HL-60 (cell line): ENCODE data around the gene CCL24.

Experiments
- POLR2AphosphoS5 ChIP-seq: IDR thresholded peaks from 2 replicates; pipeline ENCODE4 v1.6.1; 2012; ENCODE audit warnings: low read depth
- TF ChIP-seq, protein P1 (sequence below): IDR thresholded peaks from one replicate; pipeline ENCODE4 v1.5.1; 2011; ENCODE audit warnings: low read length, control low read depth, inconsistent platforms; ENCODE audit not compliant: insufficient read depth
- TF ChIP-seq, protein P2 (sequence below): IDR thresholded peaks from 2 replicates; pipeline ENCODE4 v1.6.1; 2012; ENCODE audit warnings: low read depth; ENCODE audit not compliant: insufficient replicate concordance

DNA sequence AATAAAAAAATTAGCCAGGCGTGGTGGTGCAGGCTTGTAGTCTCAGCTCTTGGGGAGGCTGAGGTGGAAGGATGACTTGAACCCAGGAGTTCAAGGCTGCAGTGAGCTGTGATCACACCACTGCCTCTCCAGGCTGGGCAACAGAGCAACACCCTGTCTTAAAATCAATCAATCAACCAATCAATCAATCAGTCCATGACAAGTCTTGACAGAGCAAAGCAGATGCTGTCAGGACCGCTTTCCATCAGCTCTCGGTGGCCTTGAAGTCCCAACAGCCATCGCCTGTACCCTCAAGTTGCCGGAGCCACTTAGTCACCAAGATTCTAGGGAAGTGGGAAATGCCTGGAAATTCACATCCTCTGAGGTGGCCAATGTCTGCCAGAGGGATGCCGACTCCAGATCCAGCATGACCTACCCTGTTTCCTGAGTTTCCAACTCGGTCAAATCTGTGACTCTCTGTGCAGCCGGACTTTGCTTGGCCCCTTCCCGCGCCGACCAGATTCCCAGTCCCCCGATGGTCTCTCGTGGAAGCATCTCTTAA, 871 bp upstream of the CCL24 start:
- TF ChIP-seq, protein P1, sequence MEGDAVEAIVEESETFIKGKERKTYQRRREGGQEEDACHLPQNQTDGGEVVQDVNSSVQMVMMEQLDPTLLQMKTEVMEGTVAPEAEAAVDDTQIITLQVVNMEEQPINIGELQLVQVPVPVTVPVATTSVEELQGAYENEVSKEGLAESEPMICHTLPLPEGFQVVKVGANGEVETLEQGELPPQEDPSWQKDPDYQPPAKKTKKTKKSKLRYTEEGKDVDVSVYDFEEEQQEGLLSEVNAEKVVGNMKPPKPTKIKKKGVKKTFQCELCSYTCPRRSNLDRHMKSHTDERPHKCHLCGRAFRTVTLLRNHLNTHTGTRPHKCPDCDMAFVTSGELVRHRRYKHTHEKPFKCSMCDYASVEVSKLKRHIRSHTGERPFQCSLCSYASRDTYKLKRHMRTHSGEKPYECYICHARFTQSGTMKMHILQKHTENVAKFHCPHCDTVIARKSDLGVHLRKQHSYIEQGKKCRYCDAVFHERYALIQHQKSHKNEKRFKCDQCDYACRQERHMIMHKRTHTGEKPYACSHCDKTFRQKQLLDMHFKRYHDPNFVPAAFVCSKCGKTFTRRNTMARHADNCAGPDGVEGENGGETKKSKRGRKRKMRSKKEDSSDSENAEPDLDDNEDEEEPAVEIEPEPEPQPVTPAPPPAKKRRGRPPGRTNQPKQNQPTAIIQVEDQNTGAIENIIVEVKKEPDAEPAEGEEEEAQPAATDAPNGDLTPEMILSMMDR, result no peak
- no peak for TF ChIP-seq POLR2AphosphoS5
- TF ChIP-seq, protein P2, sequence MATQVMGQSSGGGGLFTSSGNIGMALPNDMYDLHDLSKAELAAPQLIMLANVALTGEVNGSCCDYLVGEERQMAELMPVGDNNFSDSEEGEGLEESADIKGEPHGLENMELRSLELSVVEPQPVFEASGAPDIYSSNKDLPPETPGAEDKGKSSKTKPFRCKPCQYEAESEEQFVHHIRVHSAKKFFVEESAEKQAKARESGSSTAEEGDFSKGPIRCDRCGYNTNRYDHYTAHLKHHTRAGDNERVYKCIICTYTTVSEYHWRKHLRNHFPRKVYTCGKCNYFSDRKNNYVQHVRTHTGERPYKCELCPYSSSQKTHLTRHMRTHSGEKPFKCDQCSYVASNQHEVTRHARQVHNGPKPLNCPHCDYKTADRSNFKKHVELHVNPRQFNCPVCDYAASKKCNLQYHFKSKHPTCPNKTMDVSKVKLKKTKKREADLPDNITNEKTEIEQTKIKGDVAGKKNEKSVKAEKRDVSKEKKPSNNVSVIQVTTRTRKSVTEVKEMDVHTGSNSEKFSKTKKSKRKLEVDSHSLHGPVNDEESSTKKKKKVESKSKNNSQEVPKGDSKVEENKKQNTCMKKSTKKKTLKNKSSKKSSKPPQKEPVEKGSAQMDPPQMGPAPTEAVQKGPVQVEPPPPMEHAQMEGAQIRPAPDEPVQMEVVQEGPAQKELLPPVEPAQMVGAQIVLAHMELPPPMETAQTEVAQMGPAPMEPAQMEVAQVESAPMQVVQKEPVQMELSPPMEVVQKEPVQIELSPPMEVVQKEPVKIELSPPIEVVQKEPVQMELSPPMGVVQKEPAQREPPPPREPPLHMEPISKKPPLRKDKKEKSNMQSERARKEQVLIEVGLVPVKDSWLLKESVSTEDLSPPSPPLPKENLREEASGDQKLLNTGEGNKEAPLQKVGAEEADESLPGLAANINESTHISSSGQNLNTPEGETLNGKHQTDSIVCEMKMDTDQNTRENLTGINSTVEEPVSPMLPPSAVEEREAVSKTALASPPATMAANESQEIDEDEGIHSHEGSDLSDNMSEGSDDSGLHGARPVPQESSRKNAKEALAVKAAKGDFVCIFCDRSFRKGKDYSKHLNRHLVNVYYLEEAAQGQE, result no peak
